ENCODE data around the gene SPRY2. TPM values are rescaled to one million over a fixed set of nuclear protein-coding genes. Genes with fewer than 3 reads are reported as not detected.

The SPRY2 gene
- total and polyA plus RNA-seq, 8 donors, result 4.0 to 33.2 (median 20.2) TPM

- H3K9me3 ChIP-seq, result no peaks in the 10 kb centered on the region
- no peak overlapping the region for H3K4me3 ChIP-seq
- H3K4me1 ChIP-seq, result peaks cover 0 to 21% (median 4%) of the 10 kb centered on the region in 4 donors
- H3K27me3 ChIP-seq, result no peaks in the 10 kb centered on the region
- DNase-seq, result no peak
- H3K36me3 ChIP-seq, result no peaks in the 10 kb centered on the region
- intact Hi-C loops (cut with DNase I; ENCODE audit: low total_unique reads), result no loop called here
- no peak for TF ChIP-seq POLR2AphosphoS5 (IDR thresholded peaks at IDR 0.05)
- TF ChIP-seq, protein P1, sequence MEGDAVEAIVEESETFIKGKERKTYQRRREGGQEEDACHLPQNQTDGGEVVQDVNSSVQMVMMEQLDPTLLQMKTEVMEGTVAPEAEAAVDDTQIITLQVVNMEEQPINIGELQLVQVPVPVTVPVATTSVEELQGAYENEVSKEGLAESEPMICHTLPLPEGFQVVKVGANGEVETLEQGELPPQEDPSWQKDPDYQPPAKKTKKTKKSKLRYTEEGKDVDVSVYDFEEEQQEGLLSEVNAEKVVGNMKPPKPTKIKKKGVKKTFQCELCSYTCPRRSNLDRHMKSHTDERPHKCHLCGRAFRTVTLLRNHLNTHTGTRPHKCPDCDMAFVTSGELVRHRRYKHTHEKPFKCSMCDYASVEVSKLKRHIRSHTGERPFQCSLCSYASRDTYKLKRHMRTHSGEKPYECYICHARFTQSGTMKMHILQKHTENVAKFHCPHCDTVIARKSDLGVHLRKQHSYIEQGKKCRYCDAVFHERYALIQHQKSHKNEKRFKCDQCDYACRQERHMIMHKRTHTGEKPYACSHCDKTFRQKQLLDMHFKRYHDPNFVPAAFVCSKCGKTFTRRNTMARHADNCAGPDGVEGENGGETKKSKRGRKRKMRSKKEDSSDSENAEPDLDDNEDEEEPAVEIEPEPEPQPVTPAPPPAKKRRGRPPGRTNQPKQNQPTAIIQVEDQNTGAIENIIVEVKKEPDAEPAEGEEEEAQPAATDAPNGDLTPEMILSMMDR (IDR thresholded peaks at IDR 0.05), result no peak
- no peak for TF ChIP-seq EP300 (IDR thresholded peaks at IDR 0.05)
- WGBS, 5 donors, result 86 to 96% (median 92%) methylated on average over 6 of the region's 6 CpGs
- no peak overlapping the region for H3K27ac ChIP-seq
These were observed 37.6 kb downstream of the SPRY2 start for GRCh38 chr13:80303225-80303811.

DNA sequence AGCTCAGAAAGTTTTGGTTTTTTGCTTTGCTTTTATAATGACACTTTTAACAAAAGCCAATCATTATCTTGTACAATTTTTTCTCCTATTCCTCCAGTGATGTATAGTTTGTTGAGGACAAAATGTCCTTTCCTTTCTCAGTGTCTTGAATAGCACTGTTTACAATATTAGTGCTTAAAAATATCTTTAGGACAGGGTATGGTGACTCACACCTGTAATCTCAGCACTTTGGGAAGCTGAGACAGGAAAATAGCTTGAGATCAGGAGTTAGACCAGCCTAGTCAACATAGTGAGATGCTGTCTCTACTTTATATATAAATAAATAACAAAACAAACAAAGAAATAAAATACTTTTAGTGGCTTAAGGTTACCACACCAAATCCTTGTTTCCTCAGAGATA is 41.9 kb downstream of the SPRY2 start:
- H3K9me3 ChIP-seq, result no peaks in the 10 kb centered on the region
- H3K4me3 ChIP-seq, result no peak overlapping the region
- H3K27ac ChIP-seq, result no peak overlapping the region
- no peak for DNase-seq
- H3K36me3 ChIP-seq, result no peaks in the 10 kb centered on the region
- H3K27me3 ChIP-seq, result no peaks in the 10 kb centered on the region
- intact Hi-C loops (cut with DNase I; ENCODE audit: low total_unique reads), result no loop called here
- H3K4me1 ChIP-seq, result no peaks in the 10 kb centered on the region
- TF ChIP-seq POLR2AphosphoS5 (IDR thresholded peaks at IDR 0.05) (no peak), EP300 (IDR thresholded peaks at IDR 0.05) (no peak), POLR2A (IDR thresholded peaks at IDR 0.05) (no peak)
- TF ChIP-seq, protein P1 (IDR thresholded peaks at IDR 0.05), result no peak

- Histone ChIP-seq H3K36me3 (no peaks in the 10 kb centered on the region), H3K9me3 (no peaks in the 10 kb centered on the region), H3K27ac (no peak overlapping the region), H3K4me1 (no peaks in the 10 kb centered on the region), H3K27me3 (no peaks in the 10 kb centered on the region), H3K4me3 (no peak overlapping the region)
- TF ChIP-seq POLR2A (IDR thresholded peaks at IDR 0.05) (no peak), EP300 (IDR thresholded peaks at IDR 0.05) (no peak), POLR2AphosphoS5 (IDR thresholded peaks at IDR 0.05) (no peak)
- TF ChIP-seq, protein P1 (IDR thresholded peaks at IDR 0.05), result no peak
- no peak for DNase-seq
- intact Hi-C loops (cut with DNase I; ENCODE audit: low total_unique reads), result no loop called here
- 69 to 94% (median 75%) methylated on average over 2 of the region's 2 CpGs for WGBS, 5 donors
These were observed 43.4 kb downstream of the SPRY2 start for GRCh38 chr13:80297503-80297902.

DNA sequence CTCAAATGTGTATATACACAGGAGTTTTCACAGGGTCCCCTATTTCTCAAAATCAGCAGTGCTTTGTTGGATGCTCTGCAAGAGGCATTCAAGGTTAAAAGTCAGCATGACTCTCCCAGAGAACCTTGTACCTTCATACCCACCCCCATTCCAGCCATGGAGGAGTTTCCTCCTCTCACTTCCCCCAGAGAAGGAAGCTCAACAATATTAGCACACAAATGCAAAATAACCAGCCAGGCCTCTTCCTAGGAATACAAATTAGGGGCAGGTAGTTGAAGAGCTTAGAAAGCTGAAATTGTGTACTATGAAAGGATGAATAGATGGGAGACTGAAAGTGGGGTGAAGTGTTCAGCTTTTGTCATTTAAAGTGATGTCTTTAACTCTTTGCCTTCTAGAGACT is 43.8 kb downstream of the SPRY2 start:
- Histone ChIP-seq H3K27ac (no peak overlapping the region), H3K4me3 (no peak overlapping the region), H3K27me3 (no peaks in the 10 kb centered on the region), H3K9me3 (no peaks in the 10 kb centered on the region), H3K36me3 (no peaks in the 10 kb centered on the region), H3K4me1 (no peaks in the 10 kb centered on the region)
- TF ChIP-seq POLR2A (IDR thresholded peaks at IDR 0.05) (no peak), EP300 (IDR thresholded peaks at IDR 0.05) (no peak), POLR2AphosphoS5 (IDR thresholded peaks at IDR 0.05) (no peak)
- TF ChIP-seq, protein P1 (IDR thresholded peaks at IDR 0.05), result no peak
- no peak for DNase-seq
- intact Hi-C loops (cut with DNase I; ENCODE audit: low total_unique reads), result no loop called here

Measured in stomach (tissue), 9 donors.